Ishikawa (cell line): Measurements from ENCODE around the gene S100A8.
A peak's percentile ranks its signal among the peaks of the same experiment; 100 is the strongest.

Experiments used
- CEBPB ChIP-seq: IDR thresholded peaks from 2 replicates; pipeline ENCODE4 v1.6.1; 2012
- CREB1 ChIP-seq: IDR thresholded peaks from 2 replicates; pipeline ENCODE4 v1.6.1; 2012; ENCODE audit warnings: low read depth
- EGR1 ChIP-seq: IDR thresholded peaks from 2 replicates; pipeline ENCODE4 v1.6.1; 2012
- EP300 ChIP-seq: IDR thresholded peaks from 2 replicates; pipeline ENCODE4 v1.6.1; 2012; ENCODE audit warnings: borderline replicate concordance
- FOXM1 ChIP-seq: IDR thresholded peaks from 2 replicates; pipeline ENCODE4 v1.6.1; 2012; ENCODE audit warnings: low read depth, borderline replicate concordance
- NFIC ChIP-seq: IDR thresholded peaks from 2 replicates; pipeline ENCODE4 v1.6.1; 2012
- RAD21 ChIP-seq: IDR thresholded peaks from 2 replicates; pipeline ENCODE4 v1.6.1; 2012; ENCODE audit warnings: low read depth
- REST ChIP-seq: IDR thresholded peaks from 2 replicates; pipeline ENCODE4 v1.6.1; 2012; ENCODE audit warnings: low read depth, mild to moderate bottlenecking
- TAF1 ChIP-seq: IDR thresholded peaks from 2 replicates; pipeline ENCODE4 v1.6.1; 2012; ENCODE audit warnings: low read depth, mild to moderate bottlenecking
- TCF12 ChIP-seq: IDR thresholded peaks from 2 replicates; pipeline ENCODE4 v1.6.1; 2012; ENCODE audit warnings: low read depth
- TEAD4 ChIP-seq: IDR thresholded peaks from 2 replicates; pipeline ENCODE4 v1.6.1; 2012
- YY1 ChIP-seq: IDR thresholded peaks from 2 replicates; pipeline ENCODE4 v1.6.1; 2012; ENCODE audit warnings: low read depth
- ZBTB7A ChIP-seq: IDR thresholded peaks from 2 replicates; pipeline ENCODE4 v1.6.1; 2012; ENCODE audit warnings: low read depth
- TF ChIP-seq, protein P1 (sequence below): IDR thresholded peaks from 2 replicates; pipeline ENCODE4 v1.6.1; 2012
- TF ChIP-seq, protein P2 (sequence below): IDR thresholded peaks from 2 replicates; pipeline ENCODE4 v1.6.1; 2012

Gene S100A8

GRCh38 chr1:153415850-153416570, 25.1 kb upstream of the S100A8 start, which contains the start of gene S100A7A:
TSS of gene S100A7A (plus strand) at chr1:153416520. CDS start at chr1:153418083, 1,563 bp downstream.
- TF ChIP-seq EGR1, result no peak
- no peak for TF ChIP-seq YY1
- TF ChIP-seq CREB1, result no peak
- no peak for TF ChIP-seq EP300
- no peak for TF ChIP-seq CEBPB
- no peak for TF ChIP-seq NFIC
- TF ChIP-seq FOXM1, result no peak
- no peak for TF ChIP-seq TEAD4
- TF ChIP-seq TCF12, result no peak
- no peak for TF ChIP-seq RAD21
- TF ChIP-seq, protein P1, sequence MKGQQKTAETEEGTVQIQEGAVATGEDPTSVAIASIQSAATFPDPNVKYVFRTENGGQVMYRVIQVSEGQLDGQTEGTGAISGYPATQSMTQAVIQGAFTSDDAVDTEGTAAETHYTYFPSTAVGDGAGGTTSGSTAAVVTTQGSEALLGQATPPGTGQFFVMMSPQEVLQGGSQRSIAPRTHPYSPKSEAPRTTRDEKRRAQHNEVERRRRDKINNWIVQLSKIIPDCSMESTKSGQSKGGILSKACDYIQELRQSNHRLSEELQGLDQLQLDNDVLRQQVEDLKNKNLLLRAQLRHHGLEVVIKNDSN, result no peak
- TF ChIP-seq TAF1, result no peak
- no peak for TF ChIP-seq REST
- TF ChIP-seq, protein P2, sequence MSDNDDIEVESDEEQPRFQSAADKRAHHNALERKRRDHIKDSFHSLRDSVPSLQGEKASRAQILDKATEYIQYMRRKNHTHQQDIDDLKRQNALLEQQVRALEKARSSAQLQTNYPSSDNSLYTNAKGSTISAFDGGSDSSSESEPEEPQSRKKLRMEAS, result no peak
- no peak for TF ChIP-seq ZBTB7A

GRCh38 chr1:153404768-153405167, 13.9 kb upstream of the S100A8 start:
- TF ChIP-seq TCF12 (no peak), ZBTB7A (no peak)
- TF ChIP-seq, protein P1, result peak; percentile 72
- TF ChIP-seq, protein P2, result peak; percentile 98

DNA sequence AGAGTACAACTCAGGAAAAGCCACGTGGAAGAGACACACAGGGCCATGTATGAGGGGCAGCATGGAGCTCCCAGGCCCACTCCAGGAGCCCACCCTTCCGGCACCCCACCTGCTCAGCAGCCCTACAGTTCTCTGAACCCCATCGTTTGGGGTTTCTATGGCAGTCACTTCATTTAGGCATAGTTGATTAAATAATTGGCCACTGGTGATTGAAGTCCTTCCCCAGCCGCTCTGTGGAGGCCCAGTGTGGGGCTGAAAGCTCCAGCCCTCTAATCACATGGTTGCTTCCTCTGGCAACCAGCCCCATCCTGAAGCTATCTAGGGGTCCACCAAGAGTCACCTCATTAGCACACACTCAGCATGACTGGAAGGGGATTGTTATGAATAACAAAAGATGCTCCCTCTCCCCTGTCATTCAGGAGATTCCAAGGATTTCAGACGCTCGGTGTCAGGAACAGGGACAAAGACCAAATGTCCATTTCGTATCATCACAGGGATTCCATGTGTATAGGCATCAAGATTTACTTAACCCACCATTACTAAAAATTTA, 13.3 kb upstream of the S100A8 start:
- TF ChIP-seq FOXM1, result no peak
- no peak for TF ChIP-seq REST
- TF ChIP-seq EGR1, result no peak
- no peak for TF ChIP-seq CEBPB
- TF ChIP-seq RAD21, result no peak
- TF ChIP-seq TCF12, result no peak
- TF ChIP-seq ZBTB7A, result no peak

DNA sequence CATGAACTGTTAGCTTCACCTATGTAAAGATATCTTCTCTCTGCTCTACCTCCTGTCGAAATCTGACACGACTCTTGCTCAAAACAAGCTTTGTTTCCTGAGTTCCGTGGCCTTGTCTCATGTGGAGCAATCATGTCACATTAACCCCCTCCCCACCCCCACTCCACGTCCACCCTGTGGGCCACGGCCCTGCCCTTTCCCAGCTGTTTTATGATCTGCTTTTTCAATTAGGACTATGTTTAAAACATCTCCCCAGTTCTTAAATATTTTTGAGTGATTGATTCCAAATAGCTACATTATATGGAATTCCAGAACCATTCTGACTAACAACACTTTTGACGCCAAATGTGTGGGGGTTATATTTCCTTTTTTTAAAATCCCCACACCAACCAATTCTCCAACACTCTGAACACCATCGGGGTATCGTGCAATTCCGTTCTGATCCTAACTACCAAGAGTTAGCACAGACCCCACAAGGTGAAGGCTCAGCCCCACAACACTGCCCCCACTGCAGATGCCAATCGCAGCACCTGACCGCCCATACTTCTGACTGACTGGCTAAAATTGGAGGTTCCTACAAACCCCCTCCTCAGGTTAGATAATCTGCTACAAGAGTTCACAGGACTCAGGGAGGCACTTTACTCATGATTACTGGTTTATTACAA, 12.7 kb upstream of the S100A8 start:
- TF ChIP-seq FOXM1 (no peak), TEAD4 (no peak), EGR1 (no peak), CREB1 (no peak), TAF1 (no peak), RAD21 (no peak)
- TF ChIP-seq, protein P1, result no peak

- no peak for TF ChIP-seq TAF1
- TF ChIP-seq RAD21, result no peak
- TF ChIP-seq EP300, result no peak
- TF ChIP-seq YY1, result no peak
- TF ChIP-seq CREB1, result no peak
- no peak for TF ChIP-seq NFIC
- no peak for TF ChIP-seq CEBPB
These were observed 11.4 kb upstream of the S100A8 start for GRCh38 chr1:153402226-153402625.
